Measurements from ENCODE around the gene DIP2C.

Gene DIP2C

DNA sequence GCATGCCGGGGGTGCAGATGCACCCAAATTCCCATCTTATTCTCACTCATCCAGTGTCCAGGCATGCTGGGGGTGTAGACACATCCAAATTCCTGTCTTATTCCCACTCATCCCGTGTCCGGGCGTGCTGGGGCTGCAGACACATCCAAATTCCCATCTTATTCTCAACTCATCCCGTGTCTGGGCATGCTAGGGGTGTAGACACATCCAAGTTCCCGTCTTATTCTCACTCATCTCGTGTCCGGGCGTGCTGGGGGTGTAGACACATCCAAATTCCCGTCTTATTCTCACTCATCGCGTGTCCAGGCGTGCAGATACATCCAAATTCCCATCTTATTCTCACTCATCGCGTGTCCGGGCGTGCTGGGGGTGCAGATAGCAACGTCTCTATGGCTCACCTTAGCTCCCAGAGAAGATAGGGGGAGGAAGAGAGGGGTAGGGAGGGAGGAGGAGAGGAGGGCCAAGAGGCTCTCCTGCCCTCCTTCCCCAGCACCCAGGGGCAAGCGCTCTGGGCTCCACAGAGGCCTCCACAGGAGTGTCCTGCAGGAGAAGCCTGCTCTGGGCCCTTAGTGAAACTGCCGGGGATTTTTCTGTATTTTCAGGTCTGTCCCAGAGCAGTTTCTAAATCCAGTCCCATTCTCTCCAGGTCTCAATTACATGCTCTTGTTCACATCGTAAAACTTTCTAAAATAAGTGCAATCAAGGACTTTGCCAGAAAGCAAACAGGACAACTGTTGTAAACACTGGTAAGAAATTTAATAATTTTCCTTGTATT lies 210.8 kb downstream of the DIP2C start:
- no peaks in the 10 kb centered on the region for H3K79me2 ChIP-seq (ENCODE audit: control insufficient read depth, insufficient read depth, low read length, unreplicated experiment)
- no peaks in the 10 kb centered on the region for H3K36me3 ChIP-seq (ENCODE audit: insufficient read depth, low read length)
- H3K27ac ChIP-seq (ENCODE audit: low read depth, low read length): no peak overlapping the region
- no peak overlapping the region for H2AFZ ChIP-seq (ENCODE audit: low read length, unreplicated experiment)
- no peaks in the 10 kb centered on the region for H3K4me1 ChIP-seq (ENCODE audit: control insufficient read depth, insufficient read depth, low read length, unreplicated experiment)
- no peaks in the 10 kb centered on the region for H3K27me3 ChIP-seq (ENCODE audit: insufficient read depth, low read length)
- H3K4me3 ChIP-seq (ENCODE audit: low read depth, low read length): no peak overlapping the region

GRCh38 chr10:477620-478019 lies 211.8 kb downstream of the DIP2C start:
- H2AFZ ChIP-seq (ENCODE audit: low read length, unreplicated experiment): no peak overlapping the region
- no peaks in the 10 kb centered on the region for H3K27me3 ChIP-seq (ENCODE audit: insufficient read depth, low read length)
- H3K4me1 ChIP-seq (ENCODE audit: control insufficient read depth, insufficient read depth, low read length, unreplicated experiment): no peaks in the 10 kb centered on the region
- H3K36me3 ChIP-seq (ENCODE audit: insufficient read depth, low read length): no peaks in the 10 kb centered on the region
- no peak overlapping the region for H3K4me3 ChIP-seq (ENCODE audit: low read depth, low read length)
- H3K79me2 ChIP-seq (ENCODE audit: control insufficient read depth, insufficient read depth, low read length, unreplicated experiment): no peaks in the 10 kb centered on the region
- no peak overlapping the region for H3K27ac ChIP-seq (ENCODE audit: low read depth, low read length)

DNA sequence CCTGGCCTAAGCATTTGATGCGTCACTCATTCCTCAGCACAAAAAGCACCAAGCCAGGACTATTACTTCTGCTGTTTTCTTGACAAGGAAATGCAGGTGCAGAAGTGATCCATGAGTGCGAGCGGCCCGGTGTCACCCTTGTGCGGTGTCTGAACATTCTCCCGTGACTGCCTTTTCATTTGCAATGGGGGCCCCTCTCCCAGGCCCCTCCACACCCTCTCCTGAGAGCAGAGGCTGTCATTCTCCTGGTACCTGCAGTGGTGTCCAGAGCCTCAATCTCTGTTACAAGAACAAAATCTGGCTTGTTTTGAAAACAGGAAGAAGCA lies 213.1 kb downstream of the DIP2C start:
- H3K36me3 ChIP-seq (ENCODE audit: insufficient read depth, low read length): no peaks in the 10 kb centered on the region
- H3K27me3 ChIP-seq (ENCODE audit: insufficient read depth, low read length): no peaks in the 10 kb centered on the region
- H2AFZ ChIP-seq (ENCODE audit: low read length, unreplicated experiment): no peak overlapping the region
- no peak overlapping the region for H3K4me3 ChIP-seq (ENCODE audit: low read depth, low read length)
- H3K79me2 ChIP-seq (ENCODE audit: control insufficient read depth, insufficient read depth, low read length, unreplicated experiment): no peaks in the 10 kb centered on the region
- H3K27ac ChIP-seq (ENCODE audit: low read depth, low read length): no peak overlapping the region
- H3K4me1 ChIP-seq (ENCODE audit: control insufficient read depth, insufficient read depth, low read length, unreplicated experiment): no peaks in the 10 kb centered on the region

DNA sequence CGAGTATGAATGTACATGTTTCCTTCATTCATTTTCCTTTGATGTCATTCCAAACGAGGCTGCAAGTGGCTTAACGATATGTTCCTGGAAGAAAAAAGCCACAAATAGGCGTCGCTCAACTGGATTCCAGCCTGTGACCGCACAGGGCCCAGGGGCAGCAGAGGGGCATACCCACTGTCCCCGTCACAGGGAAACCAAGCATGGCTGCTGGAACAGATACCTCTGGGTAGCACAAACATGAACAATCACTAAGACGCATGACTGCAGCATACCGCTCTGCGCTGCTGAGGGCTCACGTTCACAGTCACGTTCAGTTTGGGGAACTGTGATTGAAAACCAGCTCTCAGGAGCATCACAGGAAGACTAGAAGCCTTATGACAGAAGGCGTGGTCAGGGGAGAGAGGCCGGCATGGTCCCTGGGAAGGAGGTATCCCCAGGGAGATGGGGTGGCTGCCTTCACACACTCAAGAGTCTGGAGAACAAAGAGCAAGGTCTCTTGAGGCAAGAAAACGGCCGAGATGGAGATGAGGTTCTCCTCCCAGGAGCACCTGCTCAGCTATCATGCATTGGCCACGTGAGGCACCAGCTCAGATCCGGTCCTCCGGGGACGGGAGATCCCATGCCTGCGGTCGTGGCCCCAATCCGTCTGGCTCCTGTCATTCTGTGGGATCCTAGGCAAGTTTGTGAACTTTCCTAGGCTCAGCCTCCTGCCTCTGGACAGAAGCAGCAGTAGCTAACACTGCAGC lies 213.6 kb downstream of the DIP2C start:
- Histone ChIP-seq H3K27me3 (ENCODE audit: insufficient read depth, low read length) (no peaks in the 10 kb centered on the region), H3K4me1 (ENCODE audit: control insufficient read depth, insufficient read depth, low read length, unreplicated experiment) (no peaks in the 10 kb centered on the region), H2AFZ (ENCODE audit: low read length, unreplicated experiment) (no peak overlapping the region), H3K79me2 (ENCODE audit: control insufficient read depth, insufficient read depth, low read length, unreplicated experiment) (no peaks in the 10 kb centered on the region), H3K27ac (ENCODE audit: low read depth, low read length) (no peak overlapping the region), H3K36me3 (ENCODE audit: insufficient read depth, low read length) (no peaks in the 10 kb centered on the region), H3K4me3 (ENCODE audit: low read depth, low read length) (no peak overlapping the region)

GRCh38 chr10:474946-475345 lies 214.5 kb downstream of the DIP2C start:
- peaks cover 2% of the 10 kb centered on the region; the same call in 1 of the 2 replicates for H3K36me3 ChIP-seq (ENCODE audit: insufficient read depth, low read length)
- no peak overlapping the region for H2AFZ ChIP-seq (ENCODE audit: low read length, unreplicated experiment)
- H3K4me3 ChIP-seq (ENCODE audit: low read depth, low read length): no peak overlapping the region
- H3K79me2 ChIP-seq (ENCODE audit: control insufficient read depth, insufficient read depth, low read length, unreplicated experiment): no peaks in the 10 kb centered on the region
- H3K27me3 ChIP-seq (ENCODE audit: insufficient read depth, low read length): no peaks in the 10 kb centered on the region
- H3K27ac ChIP-seq (ENCODE audit: low read depth, low read length): no peak overlapping the region
- H3K4me1 ChIP-seq (ENCODE audit: control insufficient read depth, insufficient read depth, low read length, unreplicated experiment): no peaks in the 10 kb centered on the region

- Histone ChIP-seq H3K79me2 (ENCODE audit: control insufficient read depth, insufficient read depth, low read length, unreplicated experiment) (no peaks in the 10 kb centered on the region), H3K27ac (ENCODE audit: low read depth, low read length) (no peak overlapping the region), H3K4me3 (ENCODE audit: low read depth, low read length) (no peak overlapping the region), H3K4me1 (ENCODE audit: control insufficient read depth, insufficient read depth, low read length, unreplicated experiment) (no peaks in the 10 kb centered on the region), H2AFZ (ENCODE audit: low read length, unreplicated experiment) (no peak overlapping the region), H3K36me3 (ENCODE audit: insufficient read depth, low read length) (peaks cover 2% of the 10 kb centered on the region; the same call in 1 of the 2 replicates), H3K27me3 (ENCODE audit: insufficient read depth, low read length) (no peaks in the 10 kb centered on the region)
Observed at GRCh38 chr10:474406-474805, 215.1 kb downstream of the DIP2C start.

DNA sequence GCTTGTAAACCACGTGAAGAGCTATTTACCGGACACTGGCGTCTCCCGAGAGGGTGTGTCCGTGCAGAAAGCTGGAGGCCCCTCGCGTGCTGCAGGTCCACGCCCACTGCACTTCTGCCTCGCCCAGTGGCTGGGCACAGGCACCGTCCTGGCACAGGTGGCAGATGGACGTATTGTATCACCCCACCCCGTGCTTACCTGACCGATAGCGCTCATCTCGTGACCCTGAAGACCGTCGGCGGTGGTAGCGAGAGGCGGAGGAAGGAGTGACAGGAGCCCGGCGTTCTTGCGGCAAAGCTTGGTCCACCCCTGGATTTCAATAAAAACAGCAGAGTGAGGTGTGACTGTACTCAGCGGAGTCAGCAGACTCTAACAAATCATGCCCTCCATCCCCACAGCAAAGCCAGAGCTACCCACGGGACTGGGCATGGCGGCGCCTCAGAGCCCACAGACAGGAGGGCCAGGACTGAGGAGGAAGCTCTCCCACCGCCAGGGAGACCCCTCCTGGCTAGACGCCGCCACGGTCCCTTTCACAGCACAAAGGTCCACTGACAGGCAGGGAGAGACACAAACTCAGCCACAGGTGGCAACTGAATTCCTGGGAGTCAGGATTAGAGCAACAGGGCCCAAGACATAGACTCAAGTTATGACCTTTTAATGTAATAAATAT lies 217.1 kb downstream of the DIP2C start:
- Histone ChIP-seq H2AFZ (ENCODE audit: low read length, unreplicated experiment) (no peak overlapping the region), H3K4me1 (ENCODE audit: control insufficient read depth, insufficient read depth, low read length, unreplicated experiment) (no peaks in the 10 kb centered on the region), H3K27ac (ENCODE audit: low read depth, low read length) (no peak overlapping the region), H3K36me3 (ENCODE audit: insufficient read depth, low read length) (peaks cover 2% of the 10 kb centered on the region; the same call in 1 of the 2 replicates), H3K4me3 (ENCODE audit: low read depth, low read length) (no peak overlapping the region), H3K27me3 (ENCODE audit: insufficient read depth, low read length) (no peaks in the 10 kb centered on the region), H3K79me2 (ENCODE audit: control insufficient read depth, insufficient read depth, low read length, unreplicated experiment) (no peaks in the 10 kb centered on the region)

DNA sequence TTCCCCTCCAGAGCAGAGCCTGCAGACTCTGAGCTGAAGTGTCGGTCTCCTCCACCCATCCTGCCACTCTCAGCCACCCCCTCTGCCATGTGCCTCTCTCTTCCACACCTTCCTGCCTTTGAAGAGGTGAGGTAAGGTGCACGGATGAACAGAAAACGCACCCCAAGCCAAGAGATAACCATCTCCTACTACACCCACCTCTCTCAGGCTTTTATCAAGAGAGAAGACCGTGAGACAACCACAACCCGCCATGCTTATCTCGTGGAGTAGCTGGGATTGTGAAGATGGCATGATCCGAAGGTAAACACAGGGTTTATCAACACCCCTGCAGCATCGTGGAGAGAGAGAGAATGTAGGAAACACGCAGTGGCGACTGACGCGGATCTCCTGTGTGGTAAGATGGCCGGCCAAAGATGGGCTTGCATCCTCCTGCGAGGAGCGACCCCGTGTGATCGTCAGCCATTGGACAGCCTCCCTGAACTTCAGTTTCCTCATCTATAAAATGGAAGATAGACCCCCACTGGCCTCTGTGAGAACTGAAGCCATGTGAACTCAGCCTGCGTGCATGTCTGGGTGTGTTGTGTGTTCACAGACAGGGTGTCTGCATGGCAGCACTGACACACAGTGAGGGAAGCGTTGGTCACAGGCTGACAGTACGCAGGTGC lies 219.0 kb downstream of the DIP2C start:
- Histone ChIP-seq H3K27me3 (ENCODE audit: insufficient read depth, low read length) (no peaks in the 10 kb centered on the region), H3K27ac (ENCODE audit: low read depth, low read length) (no peak overlapping the region), H2AFZ (ENCODE audit: low read length, unreplicated experiment) (no peak overlapping the region), H3K79me2 (ENCODE audit: control insufficient read depth, insufficient read depth, low read length, unreplicated experiment) (no peaks in the 10 kb centered on the region), H3K4me1 (ENCODE audit: control insufficient read depth, insufficient read depth, low read length, unreplicated experiment) (no peaks in the 10 kb centered on the region), H3K4me3 (ENCODE audit: low read depth, low read length) (no peak overlapping the region), H3K36me3 (ENCODE audit: insufficient read depth, low read length) (peaks cover 2% of the 10 kb centered on the region; the same call in 1 of the 2 replicates)

DNA sequence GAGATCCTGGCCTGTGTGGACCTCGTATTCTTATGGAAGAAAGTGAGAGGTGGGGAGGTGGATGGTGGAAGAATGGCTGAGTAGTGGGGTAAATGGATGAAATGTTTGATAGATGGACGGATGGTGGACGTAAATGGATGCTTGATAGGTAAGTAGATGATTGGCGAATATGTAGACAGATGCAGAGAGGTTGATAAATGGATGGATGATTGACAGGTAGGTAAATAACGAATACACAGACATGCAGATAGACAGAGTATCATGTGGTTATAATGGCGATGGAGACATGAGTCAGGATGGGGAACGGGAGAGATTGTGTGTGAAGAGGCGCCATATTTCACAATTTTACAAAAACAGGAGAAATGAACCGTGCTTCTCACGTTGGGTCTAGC lies 219.5 kb downstream of the DIP2C start:
- Histone ChIP-seq H3K36me3 (ENCODE audit: insufficient read depth, low read length) (peaks cover 2% of the 10 kb centered on the region; the same call in 1 of the 2 replicates), H3K4me1 (ENCODE audit: control insufficient read depth, insufficient read depth, low read length, unreplicated experiment) (no peaks in the 10 kb centered on the region), H2AFZ (ENCODE audit: low read length, unreplicated experiment) (no peak overlapping the region), H3K79me2 (ENCODE audit: control insufficient read depth, insufficient read depth, low read length, unreplicated experiment) (no peaks in the 10 kb centered on the region), H3K27me3 (ENCODE audit: insufficient read depth, low read length) (no peaks in the 10 kb centered on the region), H3K27ac (ENCODE audit: low read depth, low read length) (no peak overlapping the region), H3K4me3 (ENCODE audit: low read depth, low read length) (no peak overlapping the region)

DNA sequence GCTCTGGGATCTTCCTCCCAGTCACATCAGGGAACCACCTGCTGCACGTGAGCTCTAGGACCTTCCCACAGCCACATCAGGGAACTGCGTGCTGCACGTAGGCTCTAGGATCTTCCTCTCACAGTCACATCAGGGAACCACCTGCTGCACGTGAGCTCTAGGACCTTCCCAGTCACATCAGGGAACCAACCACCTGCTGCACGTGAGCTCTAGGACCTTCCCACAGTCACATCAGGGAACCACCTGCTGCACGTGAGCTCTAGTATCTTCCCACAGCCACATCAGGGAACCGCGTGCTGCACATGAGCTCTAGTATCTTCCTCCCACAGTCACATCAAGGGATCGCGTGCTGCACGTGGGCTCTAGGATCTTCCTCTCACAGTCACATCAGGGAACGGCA lies 229.7 kb downstream of the DIP2C start:
- no peaks in the 10 kb centered on the region for H3K36me3 ChIP-seq (ENCODE audit: insufficient read depth, low read length)

More for the DNA sequence above, 229.7 kb downstream of the DIP2C start:
- Histone ChIP-seq H2AFZ (ENCODE audit: low read length, unreplicated experiment) (no peak overlapping the region), H3K4me3 (ENCODE audit: low read depth, low read length) (no peak overlapping the region), H3K79me2 (ENCODE audit: control insufficient read depth, insufficient read depth, low read length, unreplicated experiment) (no peaks in the 10 kb centered on the region), H3K4me1 (ENCODE audit: control insufficient read depth, insufficient read depth, low read length, unreplicated experiment) (peaks cover 4% of the 10 kb centered on the region), H3K27ac (ENCODE audit: low read depth, low read length) (no peak overlapping the region), H3K27me3 (ENCODE audit: insufficient read depth, low read length) (no peaks in the 10 kb centered on the region)

All from ACC112 (cell line).